ENCODE data around the gene ZNF568.

Gene ZNF568

DNA sequence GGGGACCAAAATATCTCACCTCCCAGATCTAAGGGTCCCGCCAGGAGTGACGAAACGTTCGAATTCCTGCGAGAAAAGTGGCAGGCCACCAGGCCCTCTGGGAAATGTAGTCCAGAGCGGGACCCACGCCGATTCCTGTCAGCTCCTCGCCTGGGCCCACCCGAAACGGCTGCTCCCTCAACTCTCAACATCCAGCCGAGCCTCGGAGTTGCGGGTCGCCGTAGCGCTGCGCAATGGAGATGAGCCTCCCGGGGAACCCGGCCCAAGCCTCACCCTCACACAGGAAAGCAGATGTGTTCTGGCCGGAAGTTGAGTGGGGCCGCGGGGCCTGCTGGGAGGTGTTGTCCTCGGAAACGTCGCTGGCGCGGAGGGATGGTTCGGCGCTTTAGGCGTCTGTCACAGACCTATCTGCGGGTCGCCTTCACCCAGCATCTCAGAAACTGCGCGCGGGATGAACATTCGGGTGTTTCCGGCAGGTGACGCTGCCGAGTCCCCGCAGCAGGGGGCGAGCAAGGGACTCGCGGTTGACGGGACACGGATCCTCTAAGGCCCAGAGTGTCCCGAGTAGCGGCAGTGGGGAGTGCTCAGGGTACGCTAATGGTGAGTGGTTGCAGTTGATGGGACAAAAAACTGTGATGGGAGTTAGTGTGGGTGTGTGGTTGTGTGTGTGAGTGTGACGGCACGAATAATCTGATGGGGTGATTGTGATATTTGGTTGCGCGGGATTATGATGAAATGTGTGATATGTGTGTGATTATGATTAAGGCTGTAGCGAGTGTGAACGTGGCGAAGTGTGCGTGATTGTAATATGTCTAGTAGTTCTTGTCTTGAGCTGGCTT lies at the start of gene ZNF568, which contains the start of gene ZNF829:
Gene ZNF568, plus strand, starts transcription at position 341 of the 839 bp plus-strand sequence. CDS start 6,439 bp downstream, outside the sequence.
Gene ZNF829, minus strand, starts transcription at position 300 of the 839 bp plus-strand sequence. CDS start 1,124 bp downstream, outside the sequence.
- H3K27ac ChIP-seq = peak within 1 kb of the TSS; percentile 88
- DNase-seq (ENCODE audit: low read depth, low spot score) = peak; percentile 39

DNA sequence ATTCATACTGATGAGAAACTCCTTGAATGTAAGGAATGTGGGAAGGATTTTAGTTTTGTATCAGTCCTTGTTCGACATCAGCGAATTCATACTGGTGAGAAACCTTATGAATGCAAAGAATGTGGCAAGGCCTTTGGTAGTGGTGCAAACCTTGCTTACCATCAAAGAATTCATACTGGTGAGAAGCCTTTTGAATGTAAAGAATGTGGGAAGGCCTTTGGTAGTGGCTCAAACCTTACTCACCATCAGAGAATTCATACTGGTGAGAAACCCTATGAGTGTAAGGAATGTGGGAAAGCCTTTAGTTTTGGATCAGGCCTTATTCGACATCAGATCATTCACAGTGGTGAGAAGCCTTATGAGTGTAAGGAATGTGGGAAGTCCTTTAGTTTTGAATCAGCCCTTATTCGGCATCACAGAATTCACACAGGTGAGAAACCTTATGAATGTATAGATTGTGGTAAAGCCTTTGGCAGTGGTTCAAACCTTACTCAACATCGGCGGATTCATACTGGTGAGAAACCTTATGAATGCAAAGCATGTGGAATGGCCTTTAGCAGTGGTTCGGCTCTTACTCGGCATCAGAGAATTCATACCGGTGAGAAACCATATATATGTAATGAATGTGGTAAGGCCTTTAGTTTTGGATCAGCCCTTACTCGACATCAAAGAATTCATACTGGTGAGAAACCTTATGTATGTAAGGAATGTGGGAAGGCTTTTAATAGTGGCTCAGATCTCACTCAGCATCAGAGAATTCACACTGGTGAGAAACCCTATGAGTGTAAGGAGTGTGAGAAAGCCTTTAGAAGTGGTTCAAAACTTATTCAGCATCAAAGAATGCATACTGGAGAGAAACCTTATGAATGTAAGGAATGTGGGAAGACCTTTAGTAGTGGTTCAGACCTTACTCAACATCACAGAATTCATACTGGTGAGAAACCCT lies 38.9 kb upstream of the ZNF568 start:
- H3K27ac ChIP-seq = no peak overlapping the region
- no peak for DNase-seq (ENCODE audit: low read depth, low spot score)

DNA sequence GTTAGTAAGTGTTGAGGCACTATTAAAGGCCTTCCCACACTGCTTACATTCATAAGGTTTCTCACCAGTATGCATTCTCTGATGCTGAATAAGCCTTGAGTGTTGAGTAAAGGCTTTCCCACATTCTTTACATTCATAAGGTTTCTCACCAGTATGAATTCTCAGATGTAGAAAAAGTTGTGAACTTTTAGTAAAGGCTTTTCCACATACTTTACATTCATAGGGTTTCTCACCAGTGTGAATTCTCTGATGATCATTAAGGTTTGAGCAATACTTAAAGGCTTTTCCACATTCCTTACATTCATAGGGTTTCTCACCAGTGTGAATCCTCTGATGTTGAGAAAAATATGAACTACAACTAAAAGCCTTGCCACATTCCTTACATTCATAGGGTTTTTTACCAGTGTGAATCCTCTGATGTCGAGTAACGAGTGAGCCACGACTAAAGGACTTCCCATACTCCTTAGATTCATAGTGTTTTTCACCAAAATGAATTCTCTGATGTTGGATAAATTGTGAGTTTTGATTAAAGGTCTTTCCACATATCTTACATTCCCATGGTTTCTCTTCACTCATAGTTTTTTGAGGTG lies 24.3 kb upstream of the ZNF568 start:
- DNase-seq (ENCODE audit: low read depth, low spot score) = no peak
- H3K27ac ChIP-seq = no peak overlapping the region

- DNase-seq (ENCODE audit: low read depth, low spot score) = no peak
- no peak overlapping the region for H3K27ac ChIP-seq
Observed at GRCh38 chr19:36894849-36895383, 21.2 kb upstream of the ZNF568 start.

DNA sequence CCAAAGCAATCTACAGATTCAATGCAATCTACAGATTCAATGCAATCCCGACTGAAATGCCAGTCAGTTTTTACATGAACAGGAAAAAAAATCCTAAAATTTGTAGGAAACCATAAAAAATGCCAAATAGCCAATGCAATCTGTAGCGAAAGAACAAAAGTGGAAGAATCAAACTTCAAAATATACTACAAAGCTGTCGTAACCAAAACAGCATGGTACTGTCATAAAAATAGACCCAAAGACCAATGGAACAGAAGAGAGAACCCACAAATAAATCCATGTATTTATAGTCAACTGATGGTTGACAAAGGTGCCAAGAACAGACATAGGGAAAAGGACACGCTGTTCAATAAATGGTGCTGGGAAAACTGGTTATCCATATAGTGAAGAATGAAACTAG lies 17.7 kb upstream of the ZNF568 start:
- no peak overlapping the region for H3K27ac ChIP-seq
- no peak for DNase-seq (ENCODE audit: low read depth, low spot score)

DNA sequence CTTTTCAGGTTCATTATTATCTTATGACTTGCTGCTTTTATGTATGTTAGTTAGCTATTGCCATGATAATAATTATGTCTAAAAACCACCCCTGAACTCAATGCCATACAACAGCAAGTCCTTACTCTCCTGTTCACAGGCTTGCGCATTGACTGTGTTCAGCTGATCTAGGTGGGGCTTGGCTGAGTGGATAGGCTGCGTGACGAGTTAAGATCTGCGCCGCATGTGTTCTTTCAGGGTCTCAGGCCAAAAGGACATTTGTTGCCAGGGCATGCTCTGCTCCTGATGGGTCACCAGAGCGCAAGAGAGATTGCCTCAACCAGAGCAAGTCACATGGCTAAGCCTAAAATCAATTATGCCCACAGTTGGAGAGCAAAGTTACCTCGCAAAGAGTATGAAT lies 859 bp downstream of the ZNF568 start:
- H3K27ac ChIP-seq = peak overlapping the region; percentile 88
- peak; percentile 2 for DNase-seq (ENCODE audit: low read depth, low spot score)

- DNase-seq (ENCODE audit: low read depth, low spot score) = no peak
- no peak overlapping the region for H3K27ac ChIP-seq
Observed at GRCh38 chr19:36918090-36918489, 2.0 kb downstream of the ZNF568 start.

- no peak for DNase-seq (ENCODE audit: low read depth, low spot score)
- no peak overlapping the region for H3K27ac ChIP-seq
Observed at GRCh38 chr19:36931684-36932083, 15.6 kb downstream of the ZNF568 start.

- H3K27ac ChIP-seq = no peak overlapping the region
- DNase-seq (ENCODE audit: low read depth, low spot score) = no peak
Observed at GRCh38 chr19:36939153-36939552, 23.0 kb downstream of the ZNF568 start.

DNA sequence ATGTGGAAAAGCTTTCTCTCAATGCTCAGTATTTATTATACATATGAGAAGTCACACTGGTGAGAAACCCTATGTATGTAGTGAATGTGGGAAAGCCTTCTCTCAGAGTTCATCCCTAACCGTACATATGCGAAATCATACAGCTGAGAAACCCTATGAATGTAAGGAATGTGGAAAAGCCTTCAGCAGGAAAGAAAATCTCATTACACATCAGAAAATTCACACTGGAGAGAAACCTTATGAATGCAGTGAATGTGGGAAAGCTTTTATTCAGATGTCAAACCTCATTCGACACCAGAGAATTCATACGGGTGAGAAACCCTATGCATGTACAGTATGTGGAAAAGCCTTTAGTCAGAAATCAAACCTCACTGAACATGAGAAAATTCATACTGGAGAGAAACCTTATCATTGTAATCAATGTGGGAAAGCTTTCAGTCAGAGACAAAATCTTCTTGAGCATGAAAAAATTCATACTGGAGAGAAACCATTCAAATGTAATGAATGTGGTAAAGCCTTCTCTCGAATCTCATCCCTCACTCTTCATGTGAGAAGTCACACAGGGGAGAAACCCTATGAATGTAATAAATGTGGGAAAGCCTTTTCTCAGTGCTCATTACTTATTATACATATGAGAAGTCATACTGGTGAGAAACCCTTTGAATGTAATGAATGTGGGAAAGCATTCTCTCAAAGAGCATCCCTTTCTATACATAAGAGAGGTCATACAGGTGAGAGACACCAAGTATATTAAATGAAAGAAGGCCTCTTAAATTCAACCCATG lies 34.4 kb downstream of the ZNF568 start:
- H3K27ac ChIP-seq = no peak overlapping the region
- no peak for DNase-seq (ENCODE audit: low read depth, low spot score)

DNA sequence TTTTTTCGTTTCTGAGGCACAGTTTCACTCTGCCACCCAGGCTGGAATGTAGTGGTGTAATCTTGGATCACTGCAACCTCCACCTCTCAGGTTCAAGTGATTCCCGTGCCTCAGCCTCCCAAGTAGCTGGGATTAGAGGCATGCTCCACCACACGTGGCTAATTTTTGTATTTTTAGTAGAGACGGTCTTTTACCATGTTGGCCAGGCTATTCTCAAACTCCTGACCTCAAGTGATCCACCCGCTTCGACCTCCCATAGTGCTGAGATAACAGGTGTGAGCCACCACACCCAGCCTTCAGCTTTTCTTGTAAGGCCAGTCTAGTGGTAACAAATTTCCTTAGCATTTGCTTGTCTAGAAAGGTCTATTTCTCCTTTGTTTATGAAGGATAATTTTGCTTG lies 46.2 kb downstream of the ZNF568 start:
- DNase-seq (ENCODE audit: low read depth, low spot score) = no peak
- no peak overlapping the region for H3K27ac ChIP-seq

- no peak for DNase-seq (ENCODE audit: low read depth, low spot score)
- no peak overlapping the region for H3K27ac ChIP-seq
Observed at GRCh38 chr19:36963280-36963679, 47.1 kb downstream of the ZNF568 start.

DNA sequence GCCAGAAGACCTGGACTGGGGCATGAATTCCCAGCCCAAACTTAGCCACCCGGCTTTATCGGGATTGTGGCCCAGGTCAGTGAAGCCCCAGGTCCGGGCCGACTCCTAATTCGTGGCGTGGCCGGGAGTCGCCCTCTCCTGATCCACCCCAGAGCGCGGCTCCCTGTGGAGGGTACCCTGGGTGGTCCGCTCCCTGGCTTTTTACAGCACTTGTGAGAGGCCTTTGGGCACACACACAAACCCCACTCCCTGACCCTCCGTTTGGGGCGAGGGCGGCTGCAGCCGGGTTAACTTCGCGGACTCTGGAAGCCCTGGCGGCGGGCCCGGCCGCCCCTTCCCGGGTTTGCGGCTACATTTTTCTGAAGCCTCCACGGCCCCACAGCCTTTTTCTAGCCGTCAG lies 56.4 kb downstream of the ZNF568 start:
- no peak for DNase-seq (ENCODE audit: low read depth, low spot score)
- peak overlapping the region; percentile 46 for H3K27ac ChIP-seq

DNA sequence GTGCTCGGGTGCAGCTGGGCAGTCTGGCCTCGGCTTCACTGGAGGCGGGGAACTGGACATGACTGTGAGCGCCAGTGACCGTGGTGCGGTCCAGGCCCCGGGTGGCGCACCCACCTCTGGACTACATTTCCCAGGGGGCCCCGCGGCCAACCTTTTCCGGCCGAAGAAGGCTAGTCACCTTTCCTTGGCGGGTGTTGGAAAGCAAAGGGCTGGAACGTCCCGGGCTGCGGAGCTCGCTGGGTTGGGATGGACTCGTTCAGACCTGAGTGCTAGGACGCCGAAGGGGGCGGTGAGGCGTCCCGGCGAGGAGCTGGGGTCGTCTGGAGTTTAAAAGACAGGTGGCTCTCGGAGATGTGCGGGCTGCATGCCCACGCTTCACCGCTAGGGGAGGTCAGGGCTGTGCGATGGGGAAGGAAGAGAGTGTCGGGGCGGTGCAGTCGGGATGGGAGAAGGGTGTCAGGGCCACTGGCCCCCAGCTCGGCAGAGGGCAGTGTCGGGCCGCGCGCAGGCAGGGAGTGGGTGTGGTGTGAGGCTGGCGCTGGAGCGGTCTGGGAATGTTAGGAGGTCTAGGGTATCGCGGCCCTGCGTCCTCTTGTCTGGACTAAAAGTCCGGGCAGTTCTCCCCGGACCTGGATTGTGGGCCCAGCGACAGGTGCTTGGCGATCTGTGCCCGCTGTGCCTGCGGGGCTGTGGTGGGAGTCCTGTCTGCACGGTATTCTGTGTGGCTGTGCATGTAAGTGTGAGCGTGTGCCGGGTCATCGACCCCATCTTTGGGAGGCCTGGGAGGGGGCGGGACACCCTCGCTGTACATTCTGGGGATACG lies 57.1 kb downstream of the ZNF568 start:
- DNase-seq (ENCODE audit: low read depth, low spot score) = no peak
- H3K27ac ChIP-seq = peak overlapping the region; percentile 46

DNA sequence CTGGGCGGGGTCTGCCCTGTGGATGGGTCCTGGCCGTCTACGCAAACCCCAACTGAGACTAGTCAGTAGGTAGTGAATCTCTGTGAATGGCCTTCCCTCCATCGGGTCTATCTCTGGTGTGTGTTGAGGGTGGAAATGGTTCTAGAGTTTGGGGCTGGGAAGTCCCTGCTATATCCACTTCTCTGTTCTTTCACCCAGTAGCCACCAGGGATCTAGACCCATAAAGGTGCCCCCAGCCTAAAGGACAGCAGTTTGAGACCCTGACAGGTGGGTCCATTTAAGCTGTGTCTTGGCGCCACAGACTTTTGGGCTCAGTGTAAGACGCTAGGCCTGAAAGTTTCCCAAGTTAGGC lies 57.7 kb downstream of the ZNF568 start:
- no peak for DNase-seq (ENCODE audit: low read depth, low spot score)
- H3K27ac ChIP-seq = no peak overlapping the region

- no peak for DNase-seq (ENCODE audit: low read depth, low spot score)
- no peak overlapping the region for H3K27ac ChIP-seq
Observed at GRCh38 chr19:36986131-36986530, 70.0 kb downstream of the ZNF568 start.

DNA sequence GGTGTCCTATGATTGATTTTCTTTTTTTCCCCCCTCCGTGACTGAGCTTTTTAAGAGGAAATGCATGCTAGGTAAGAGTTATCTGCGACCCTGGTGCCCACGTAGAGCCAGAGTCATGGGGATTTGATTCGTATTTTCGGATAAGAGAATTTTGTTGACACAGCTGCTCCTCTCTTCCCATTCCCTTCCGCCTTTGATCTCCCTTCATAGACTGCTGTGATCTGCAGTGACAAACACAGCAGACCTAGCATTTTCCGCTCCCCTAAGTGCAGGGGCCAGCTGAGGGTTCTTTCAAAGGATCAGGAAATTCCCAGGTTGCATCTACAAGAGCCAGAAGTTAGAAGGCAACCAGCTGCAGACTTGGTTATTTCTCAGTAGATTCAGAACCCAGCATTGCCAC lies 70.5 kb downstream of the ZNF568 start:
- no peak overlapping the region for H3K27ac ChIP-seq
- no peak for DNase-seq (ENCODE audit: low read depth, low spot score)

DNA sequence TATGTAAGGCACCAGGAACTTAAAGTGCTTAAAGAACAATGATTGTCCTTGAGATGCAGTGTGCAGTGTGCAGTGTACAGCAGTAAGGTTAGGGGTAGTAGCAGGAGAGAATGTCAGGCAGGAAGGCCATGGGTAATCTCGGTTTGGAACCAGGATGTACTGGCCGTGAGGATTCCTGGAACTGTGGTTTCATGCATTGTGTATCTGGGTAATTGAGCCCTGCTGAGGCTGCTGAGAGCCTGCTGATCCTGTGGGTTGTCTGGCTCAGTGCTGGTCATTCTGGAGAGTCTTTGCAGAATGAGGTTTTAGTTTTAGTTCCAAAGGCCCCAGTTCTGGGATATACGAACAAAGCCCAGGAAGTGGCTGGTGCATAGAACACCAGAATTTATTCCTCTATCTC lies 71.0 kb downstream of the ZNF568 start:
- H3K27ac ChIP-seq = no peak overlapping the region
- no peak for DNase-seq (ENCODE audit: low read depth, low spot score)
